NCI-H1417 treated with DMSO at 0.1 percent for 48 hours (cell line): ENCODE results near the gene C13orf46.

Experiments used
- DNase-seq: peaks from one replicate; lab custom pipeline; 2025; lab: John Stamatoyannopoulos, UW

Gene C13orf46

DNA sequence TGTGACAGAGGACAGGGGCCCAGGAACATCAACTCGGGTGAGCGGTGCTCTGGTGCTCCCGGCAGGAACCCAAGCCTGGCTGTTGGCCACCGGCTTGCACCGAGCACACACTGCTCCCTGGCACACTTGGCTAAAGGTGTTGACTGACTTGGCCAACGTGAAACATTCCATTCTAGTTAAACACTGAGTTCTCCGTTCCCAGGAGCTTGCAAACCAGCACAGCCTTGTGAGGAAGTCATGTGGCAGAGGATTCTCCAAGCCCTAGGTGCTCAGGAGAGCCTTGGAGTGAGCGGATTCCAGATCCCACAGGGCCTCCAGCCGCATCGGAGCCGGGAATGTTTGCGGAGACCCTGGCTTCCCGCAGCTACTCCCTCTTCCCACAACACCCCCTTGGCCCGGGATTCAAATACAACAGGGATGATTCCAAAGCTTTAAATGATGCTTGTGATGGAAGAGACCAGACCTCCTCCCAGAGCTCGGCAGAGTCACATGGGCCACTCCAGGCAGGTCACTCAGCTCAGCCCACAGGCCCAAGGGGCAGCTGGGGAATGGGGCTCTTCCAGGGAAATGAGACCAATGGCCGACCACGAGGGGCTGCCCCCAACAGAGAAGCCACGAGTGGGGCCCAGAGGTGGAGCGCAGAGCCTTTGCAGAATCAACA is 2.9 kb downstream of the C13orf46 start:
- no peak for DNase-seq

DNA sequence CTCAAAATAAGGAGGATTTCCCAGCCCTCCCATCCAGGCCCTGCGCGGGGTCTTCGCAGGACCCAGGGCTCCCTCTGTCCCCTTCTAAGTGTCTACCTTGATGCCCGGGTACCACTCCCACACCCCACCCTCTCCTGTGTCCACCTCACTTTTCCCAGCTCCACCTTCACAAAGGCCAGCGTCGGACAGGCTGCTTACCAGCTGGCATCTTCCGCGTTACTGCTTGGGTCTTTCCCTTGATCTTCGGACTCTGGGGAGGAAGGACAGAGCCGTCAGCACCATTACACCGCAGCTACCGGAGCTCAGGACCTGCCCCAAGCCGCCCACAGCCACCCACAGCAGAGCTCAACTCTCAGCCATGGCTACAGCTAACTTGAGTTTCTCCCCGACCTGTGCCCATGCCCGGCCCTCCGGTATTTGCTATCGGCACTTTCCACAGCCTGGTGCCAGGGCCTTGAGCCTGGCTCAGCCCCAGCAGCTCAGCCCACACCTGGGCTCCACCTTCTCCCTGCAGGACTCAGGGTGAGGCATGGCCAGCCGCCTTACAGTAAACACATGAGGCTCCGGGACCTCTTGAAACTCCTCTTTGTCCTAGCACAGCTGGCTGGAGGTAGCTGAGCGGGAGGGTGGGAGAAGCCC is 3.8 kb downstream of the C13orf46 start:
- no peak for DNase-seq

DNA sequence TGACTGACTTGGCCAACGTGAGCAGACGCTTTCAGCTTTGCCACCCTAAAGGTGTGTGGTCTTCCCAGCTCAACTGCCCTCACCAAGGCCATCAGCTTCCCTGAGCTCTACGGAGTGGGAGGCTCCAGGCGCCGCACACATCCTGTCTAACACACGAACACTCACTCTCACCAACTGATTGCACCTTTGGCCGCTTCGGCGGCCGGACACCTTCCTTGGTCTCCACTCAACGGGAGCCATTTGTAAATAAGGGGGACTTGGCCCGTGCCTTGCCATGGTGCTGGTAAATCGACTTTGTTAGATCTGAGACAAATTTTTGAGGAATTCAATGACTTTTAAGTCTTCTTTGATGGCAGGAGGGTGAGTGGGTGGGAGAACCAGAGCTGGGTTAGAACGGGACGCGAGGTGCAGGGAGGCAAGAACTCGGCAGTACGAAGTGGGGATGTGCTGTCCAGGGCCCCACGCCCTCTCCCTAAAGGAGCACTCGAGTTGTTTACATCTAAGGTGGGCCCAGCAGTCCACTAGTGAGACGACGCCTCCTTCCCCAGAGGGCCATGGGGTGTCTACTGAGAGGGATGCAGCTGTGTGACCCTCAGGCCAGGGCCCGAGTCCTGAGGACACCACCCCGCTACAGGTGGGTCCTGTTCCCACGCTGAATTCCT is 4.4 kb downstream of the C13orf46 start:
- no peak for DNase-seq

DNA sequence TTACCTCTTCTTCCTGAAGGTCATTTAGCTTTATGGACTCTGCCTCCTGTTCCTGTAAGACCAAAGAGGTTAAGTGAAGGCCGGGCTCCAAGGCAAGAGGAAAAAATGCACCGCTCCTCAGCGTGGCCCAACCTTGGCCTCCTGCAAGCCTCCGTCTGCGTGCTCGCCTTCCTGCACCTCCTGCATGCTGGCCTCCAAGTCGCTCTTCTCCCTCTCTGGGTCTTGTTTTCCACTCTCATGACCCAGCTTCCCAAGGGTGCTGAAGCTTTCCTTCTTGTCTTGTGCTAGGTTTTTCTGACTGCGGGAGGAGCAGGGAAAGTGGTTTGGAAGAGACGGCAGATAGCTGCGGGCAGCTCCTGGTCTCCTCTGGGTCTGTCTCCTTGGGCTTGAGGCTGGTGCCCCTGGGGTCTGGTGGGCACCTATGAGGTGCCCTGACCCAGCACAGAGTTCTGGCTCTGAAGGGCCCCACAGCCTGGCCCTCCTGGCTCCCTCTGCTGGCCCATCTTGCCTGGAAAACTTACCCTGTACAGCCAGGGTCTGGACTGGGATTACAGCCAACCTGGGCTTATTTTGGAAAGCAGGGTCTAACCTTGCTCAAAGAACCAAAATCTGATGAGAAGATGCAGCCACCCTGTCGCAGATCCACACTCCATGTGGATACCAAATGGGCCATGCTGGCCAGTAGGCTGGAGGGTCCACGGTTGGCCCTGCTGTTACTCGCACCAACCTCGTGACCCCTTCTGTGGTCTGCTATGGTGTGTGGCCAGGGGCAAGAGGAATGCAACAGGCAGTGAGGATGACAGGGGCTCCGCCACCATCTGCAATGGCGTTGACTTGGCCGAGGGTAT is 5.2 kb downstream of the C13orf46 start:
- DNase-seq = no peak

DNA sequence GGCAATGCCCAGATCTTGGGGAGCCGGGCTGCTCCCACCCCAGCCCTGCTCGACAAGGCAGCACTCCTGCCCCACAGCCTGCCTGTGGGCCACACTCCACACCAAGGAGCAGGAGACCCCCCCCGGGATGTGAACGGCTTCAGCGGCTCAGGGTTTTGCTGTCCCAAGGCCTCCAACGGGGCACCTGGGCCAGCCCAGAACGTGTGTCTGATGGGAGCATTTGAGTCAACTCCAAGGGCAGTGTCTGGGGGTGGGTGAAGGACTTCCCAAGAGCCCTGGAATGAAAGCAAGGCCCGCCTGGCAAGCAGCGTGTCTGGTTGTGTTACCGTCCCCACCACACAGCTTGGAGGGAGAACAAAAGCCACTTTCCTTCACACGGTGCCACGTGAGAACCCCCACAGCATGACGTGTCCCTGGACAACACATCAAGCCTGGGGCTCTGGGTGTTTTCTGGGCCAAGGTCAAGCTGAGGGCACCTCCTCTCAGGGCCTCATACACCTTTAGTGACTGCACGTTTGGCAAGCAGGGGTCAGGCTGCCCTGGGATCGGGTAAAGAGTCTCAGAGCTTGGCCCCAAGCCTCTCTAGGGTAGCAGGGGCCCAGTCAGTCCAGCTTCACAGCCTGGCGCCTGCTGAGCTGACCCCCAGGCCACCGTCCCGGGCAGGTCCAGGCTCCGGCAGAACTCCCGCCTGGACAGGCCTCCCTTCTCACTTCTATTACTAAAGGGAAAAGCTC is 6.0 kb downstream of the C13orf46 start:
- no peak for DNase-seq

DNA sequence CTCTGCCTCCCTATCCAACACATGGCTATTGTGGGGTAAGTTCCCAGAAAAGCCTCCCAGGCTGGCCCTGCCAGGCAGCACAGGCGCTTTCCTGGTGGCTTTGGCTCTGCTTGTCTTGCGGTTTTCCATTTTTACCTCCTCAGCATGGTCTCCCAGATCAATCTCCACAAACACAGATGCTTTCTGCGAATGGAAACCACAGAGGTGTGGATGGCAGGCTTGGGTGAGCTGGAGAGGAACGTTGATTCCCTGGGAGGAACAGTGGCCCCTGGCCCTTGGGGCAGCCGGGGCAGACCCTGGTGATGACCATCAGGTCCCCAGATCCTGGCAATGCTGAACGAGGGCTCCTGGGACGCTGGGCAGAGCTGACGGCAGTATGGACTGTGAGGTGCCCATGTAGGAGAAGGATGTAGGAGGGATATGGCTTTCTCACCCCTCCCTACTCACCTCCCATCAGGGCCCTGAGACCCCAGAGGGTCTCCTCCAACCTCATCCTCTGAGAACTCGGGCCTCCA is 6.6 kb downstream of the C13orf46 start:
- DNase-seq = no peak

DNA sequence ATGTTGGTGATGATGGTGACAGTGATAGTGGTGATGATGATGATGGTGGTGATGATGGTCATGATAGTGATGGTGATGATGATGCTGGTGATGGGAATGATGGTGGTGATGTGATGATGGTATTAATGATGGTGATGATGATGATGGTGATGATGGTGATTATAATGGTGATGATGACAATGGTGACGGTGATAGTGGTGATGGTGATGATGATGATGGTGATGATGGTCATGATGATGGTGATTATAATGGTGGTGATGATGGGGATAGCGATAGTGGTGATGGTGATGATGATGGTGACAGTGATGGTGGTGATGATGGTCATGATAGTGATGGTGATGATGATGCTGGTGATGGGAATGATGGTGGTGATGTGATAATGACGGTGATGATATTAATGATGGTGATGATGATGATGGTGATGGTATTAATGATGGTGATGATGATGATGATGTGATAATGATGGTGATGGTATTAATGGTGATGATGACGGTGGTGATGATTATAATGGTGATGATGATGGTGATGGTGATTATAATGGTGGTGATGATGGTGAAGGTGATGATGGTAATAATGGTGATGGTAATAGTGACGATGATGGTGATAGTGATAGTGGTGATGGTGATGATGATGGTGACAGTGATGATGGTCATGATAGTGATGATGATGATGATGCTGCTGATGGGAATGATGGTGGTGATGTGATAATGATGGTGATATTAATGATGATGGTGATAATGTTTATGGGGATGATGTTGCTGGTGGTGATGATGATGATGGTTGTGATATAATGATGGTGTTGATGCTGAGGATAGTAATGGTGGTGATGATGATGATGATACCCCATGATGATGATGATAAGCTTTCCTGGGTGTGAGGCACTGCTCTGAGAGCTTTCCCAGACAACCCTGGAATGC is 7.7 kb downstream of the C13orf46 start:
- DNase-seq = no peak

DNA sequence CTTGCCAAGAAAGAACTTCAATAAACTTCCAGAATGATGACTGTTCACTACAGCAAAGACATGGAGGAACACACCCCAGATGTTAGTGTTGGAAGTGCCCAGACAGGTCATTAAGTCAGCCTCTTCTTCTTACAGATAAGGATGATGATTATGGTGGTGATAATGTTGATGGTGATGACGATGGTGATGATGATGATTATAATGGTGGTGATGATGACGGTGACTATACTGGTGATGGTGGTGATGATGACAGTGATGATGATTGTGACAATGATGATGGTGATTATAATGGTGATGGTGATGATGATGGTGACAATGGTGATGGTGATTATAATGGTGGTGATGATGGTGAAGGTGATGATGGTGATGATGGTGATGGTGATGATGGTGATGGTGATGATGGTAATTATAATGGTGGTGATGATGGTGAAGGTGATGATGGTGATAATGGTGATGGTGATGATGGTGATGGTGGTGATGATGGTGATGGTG is 8.4 kb downstream of the C13orf46 start:
- DNase-seq = no peak

DNA sequence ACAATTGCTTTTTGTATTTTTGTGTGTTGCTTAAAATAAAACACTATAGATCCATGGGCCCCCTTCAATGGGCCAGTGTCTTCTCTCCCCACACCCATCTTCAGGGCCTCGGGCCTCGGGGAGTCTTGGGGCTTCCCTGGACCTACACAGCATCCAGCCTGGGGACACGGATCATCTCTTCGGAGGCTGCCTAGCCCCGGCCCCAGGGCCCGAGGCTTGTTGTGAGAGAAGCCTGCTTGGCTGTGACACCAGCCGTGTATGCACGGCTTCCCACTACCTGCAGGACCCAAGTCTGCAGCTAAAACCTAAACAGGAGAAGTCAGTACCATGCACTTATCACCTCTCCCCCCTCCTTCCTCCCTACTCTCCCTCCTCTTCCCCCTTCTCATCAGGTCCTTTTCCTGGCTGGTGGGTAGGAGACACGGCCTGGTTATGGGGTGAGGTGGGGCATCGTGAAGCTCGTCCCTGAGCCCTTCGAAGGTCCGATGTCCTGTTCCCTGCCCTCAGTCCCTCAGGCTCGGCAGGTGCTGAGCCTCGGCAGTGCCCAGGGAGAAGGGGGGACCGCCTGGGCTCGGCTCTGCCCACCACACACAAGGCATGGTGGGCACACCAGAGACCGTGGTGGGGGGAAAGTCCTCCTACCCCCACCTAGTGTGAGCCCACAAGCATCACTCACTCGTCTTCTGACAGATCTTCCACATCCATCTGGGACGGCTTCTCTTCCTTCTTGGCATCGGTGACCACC is 9.5 kb downstream of the C13orf46 start:
- DNase-seq = no peak

DNA sequence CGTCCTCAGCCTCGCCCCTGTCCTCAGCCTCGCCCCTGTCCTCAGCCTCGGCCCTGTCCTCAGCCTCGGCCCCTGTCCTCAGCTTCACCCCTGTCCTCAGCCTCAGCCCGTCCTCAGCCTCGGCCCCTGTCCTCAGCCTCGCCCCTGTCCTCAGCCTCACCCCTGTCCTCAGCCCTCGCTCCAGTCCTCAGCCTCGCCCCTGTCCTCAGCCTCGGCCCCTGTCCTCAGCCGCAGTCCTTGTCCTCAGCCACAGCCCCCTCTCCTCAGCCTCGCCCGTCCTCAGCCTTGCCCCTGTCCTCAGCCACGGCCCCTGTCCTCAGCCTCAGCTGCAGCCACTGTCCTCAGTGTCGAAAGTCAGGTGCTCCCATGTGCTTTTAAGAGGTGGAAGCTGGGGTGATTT is 10.5 kb downstream of the C13orf46 start:
- DNase-seq = no peak

DNA sequence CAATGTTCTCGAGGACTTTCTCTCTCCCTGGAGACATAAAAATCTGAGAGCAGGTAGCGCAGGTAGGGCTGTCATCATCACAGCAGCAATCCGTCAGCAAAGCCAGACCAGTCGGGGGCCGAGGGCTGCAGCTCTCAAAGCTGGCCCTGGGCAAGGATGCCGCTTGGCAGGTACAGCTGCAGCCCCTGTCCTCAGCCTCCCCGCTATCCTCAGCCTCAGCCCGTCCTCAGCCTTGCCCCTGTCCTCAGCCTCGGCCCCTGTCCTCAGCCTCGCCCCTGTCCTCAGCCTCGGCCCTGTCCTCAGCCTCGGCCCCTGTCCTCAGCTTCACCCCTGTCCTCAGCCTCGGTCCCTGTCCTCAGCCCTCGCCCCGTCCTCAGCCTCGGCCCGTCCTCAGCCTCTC is 10.9 kb downstream of the C13orf46 start:
- no peak for DNase-seq

DNA sequence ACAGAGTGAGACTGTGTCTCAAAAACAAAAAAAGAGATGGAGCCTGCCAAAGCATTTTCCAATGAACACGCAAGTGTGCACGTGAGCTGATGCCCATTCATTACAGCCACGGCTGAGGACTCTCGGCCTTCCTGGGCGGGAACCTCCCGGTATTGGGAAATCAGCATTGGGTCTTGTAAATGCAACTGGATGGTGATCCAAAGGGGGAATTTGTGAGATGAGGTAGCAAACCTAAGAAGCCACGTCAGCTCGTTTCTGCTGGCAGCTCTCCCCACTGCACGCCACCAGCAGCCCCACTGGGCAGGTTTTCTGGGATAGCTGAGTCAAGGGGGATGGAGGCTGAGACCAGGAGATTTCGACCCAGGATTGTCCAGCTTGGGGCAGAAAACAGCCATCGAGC is 11.5 kb downstream of the C13orf46 start:
- no peak for DNase-seq

DNA sequence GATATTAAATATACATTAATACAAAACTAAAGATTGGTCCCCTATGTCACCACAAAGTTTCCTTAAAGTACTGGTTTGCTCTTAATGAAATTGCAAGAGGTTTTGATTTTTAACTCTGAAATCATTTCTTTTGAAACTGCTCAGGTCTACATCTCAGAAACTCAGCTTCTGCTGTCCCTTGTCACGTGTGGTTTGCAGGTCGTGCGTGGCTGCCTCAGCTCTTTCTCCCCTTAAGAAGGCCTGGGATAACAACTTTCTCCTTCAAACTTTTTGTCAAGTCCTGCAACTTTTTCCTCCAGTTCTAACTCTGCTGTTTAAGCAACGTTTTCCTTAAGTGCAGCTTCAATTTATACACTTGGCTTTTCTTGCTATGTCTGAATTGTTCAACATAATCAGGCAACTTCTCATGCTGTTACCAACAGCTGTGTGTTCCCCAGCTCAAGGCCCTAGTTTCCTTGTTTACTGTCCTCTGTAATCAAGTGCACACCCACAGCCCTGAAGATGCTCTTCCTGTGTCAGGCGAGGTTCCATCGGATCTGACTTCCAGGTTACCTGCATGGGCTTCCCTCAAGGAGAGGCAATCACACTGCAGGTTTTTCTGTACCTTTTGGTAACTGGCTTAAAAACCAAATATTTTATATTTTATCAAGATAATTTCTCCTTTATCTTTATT is 13.5 kb downstream of the C13orf46 start:
- no peak for DNase-seq

DNA sequence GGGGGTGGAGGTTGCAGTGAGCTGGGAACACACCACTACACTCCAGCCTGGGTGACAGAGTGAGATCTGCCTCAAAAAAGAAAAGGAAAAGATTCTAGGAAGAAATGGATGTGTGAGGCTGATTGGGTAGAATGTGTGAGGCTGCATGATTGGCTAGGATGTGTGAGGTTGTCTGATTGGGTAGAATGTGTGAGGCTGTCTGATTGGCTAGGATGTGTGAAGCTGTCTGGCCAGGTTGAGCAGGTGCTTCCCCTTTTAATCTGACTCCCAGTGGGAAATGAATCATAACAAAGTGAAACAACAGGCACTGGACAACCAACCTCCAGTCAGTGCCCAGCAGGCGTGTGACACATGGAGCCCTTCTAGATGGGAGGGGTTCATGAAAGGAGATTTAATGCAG is 14.7 kb downstream of the C13orf46 start:
- DNase-seq = no peak

DNA sequence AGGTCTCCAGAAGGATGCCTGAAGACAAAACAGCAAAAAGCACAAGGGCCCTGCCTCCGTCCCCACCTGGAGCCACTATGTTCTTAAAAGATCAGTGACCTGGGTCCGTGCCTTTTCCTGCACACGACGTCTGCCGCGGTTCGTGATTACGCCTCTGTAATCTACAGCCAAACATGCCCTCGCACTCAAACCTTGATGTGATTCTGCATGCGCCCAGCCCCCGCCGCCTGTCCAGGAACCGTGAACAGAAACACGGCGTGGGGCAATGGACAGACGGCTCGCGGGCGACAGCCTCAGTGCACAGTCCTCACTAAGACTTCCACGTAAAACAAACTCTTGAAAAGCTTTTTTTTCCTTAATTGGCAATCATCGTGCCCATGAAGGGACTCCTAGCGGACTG is 15.5 kb downstream of the C13orf46 start:
- no peak for DNase-seq

DNA sequence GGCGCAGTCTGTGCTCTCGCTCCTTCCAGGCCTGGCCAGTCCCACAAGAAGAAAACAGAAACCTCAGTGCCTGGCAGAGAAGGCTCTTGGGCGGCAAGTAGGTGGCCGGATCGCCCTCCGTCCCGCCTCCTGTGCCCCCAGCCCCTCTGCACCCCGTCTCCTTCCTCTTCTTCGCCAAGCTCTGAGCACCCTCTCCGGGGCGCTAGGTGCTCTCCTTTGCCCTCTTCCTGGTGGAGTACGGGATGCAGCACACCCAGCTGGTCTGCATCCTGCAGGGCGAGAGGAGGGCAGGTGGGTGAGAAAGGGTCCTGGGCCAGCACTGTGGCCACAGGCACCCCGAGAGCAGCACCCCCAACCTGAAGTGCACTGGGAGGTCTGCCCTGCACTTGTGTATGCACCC is 17.3 kb downstream of the C13orf46 start:
- DNase-seq = no peak

DNA sequence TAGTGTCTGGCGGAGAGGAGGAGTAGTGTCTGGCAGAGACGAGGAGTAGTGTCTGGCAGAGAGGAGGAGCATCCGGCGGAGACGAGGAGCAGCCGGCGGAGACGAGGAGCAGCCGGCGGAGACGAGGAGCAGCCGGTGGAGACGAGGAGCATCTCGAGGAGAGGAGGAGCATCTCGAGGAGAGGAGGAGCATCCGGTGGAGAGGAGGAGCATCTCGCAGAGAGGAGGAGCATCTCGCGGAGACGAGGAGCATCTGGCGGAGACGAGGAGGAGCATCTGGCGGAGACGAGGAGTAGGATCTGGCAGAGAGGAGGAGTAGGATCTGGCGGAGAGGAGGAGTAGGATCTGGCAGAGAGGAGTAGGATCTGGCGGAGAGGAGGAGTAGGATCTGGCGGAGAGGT is 18.2 kb downstream of the C13orf46 start:
- DNase-seq = no peak

DNA sequence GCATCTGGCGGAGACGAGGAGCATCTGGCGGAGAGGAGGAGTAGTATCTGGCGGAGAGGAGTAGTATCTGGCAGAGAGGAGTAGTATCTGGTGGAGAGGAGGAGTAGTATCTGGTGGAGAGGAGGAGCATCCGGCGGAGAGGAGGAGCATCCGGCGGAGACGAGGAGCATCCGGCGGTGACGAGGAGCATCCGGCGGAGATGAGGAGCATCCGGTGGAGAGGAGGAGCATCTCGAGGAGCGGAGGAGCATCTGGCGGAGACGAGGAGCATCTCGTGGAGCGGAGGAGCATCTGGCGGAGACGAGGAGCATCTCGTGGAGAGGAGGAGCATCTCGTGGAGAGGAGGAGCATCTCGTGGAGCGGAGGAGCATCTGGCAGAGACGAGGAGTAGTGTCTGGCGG is 18.6 kb downstream of the C13orf46 start:
- DNase-seq = no peak
